Myocyte (in vitro differentiated cells): ENCODE measurements around the gene CTBP1. TPM values are rescaled to one million over a fixed set of nuclear protein-coding genes. Genes with fewer than 3 reads are reported as not detected.
A peak's percentile ranks its signal among the peaks of the same experiment; 100 is the strongest.

Experiments used
- DNase-seq: peaks from one replicate; pipeline ENCODE4 v3.0.0-alpha.2; 2012; ENCODE audit warnings: low read depth
- total RNA-seq: library from RNA; depleted of rRNA; stranded (reverse); fragments of >200 nt; gene quantifications from 2 replicates; pipeline ENCODE4 v1.2.3, GENCODE V29; 2014

CTBP1 gene
- total RNA-seq, 1 donor from 2014 or later = 259 TPM

DNA sequence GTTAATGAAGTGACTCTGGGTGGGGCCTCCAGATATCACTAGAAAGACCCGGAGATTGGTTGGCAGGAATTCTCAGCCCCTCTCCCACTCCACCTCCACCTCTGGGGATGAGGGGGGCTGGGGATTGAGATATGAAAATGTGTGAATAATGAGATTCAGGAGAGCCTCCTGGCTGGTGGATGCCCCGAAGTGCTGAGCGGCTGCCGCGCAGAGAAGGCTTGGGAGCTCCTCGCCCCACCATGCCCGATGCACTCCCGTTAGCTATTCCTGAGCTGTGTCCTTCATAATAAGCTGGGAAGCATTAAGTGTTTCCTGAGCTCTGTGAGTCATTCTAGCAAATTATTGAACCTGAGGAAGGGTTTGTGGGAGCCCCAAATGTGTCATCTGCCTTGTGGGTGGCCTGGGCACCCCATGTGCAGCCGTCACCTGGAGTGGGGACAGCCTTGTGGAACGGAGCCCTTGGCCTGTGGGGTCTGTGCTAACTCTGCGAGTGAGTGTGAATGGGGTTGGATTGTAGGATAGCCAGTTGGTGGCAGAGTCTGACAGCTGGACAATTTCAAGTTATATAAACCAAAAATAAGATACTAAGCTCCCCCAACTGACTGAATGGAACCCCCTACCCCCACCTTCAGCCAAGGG lies 36.3 kb upstream of the CTBP1 start:
- DNase-seq = no peak

DNA sequence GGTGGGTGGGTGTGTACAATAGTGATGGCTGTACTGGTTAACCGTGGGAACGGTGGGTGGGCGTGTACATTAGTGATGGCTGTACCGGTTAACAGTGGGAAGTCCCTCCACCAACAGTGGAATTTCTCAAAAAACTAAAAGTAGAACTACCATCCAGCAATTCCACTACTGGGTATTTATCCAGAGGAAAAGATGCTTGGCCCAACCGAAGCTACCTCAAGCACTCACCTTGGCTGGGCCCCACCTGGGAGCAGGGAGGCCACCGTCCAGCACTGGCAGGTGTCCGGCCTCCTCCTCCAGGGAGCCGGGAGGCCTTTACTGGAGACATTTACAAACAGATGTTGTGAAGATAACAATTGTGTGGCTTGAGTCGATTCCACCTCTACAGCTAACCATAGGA lies 34.8 kb upstream of the CTBP1 start:
- DNase-seq = no peak

DNA sequence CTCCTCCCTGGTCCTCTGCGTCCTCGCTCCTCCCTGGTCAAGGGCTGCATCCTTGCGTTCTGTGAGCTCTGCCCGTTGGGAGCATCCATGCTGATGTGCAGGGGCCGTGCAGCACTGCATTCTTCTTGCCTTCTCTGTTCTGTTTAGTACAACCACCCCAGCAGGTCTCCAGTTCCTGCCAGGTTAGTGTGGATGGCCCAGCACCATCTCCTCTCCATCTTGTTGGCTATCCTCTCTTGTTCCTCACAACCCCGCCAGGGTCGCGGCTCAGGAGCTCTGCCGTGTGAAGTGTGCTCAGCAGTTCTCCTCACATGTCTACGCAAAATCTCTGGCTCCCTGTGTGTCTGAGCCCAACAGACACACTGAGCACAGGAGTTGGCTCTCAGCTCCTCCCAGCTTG lies 30.3 kb upstream of the CTBP1 start:
- no peak for DNase-seq

DNA sequence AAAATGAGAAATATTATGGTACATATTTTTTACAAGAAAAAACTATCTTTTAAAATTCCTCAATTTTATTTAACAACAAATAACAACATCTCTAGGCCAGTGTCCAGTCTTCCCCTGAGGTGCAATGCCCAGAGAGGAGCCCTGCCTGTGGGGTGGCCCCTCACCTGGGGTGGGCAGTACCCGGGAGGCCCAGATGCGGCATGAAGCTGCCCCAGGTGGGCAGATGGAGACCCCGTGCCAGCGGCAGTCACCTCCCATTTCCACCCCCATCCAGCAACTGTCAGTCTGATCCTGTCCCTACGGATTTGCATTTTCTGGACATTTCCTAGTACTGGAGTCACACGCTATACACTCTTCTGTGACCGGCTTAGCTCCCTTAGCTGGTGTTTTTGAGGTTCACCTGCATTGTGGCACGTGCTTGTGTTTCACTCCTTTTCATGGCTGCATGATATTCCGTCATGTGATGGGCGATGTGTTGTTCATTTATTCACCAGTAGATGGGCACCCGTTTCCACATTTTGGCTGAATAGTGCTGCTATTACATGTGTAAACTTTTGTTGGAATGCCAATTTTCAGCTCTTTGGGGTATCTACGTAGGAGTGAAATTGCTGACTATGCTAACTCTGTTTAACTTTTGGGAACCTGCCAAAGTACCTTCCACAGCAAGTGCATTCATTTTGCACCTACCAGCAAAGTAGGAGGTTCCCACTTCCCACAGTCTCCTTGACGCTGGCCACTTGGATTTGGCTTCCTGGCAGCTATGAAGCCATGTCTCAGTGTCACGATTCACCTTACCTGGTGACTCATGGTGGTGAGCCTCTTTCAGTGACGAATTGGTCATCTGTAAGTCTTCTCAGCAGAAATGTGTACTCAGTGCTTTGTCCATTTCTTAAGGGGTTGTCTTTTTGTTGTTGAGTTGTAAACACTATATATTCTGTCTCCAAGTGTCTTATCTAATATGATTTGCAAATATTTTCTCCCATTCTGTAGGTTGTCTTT lies 29.0 kb upstream of the CTBP1 start:
- DNase-seq = no peak

DNA sequence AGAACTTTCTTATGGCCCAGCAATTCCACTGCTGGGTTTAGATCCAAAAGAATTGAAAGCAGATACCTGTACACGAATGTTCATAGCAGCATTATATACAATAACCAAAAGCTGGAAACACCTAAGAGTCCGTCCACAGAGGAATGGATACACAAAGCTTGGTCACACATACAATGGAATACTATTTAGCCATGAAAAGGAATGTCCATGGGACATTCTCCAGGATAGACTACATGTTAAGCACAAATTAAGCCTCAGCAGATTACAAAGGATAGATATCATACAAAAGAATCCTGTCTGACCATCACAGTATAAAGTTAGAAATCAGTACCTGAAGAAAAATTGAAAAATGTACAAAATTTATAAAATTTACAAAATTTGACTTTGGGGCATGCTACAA lies 28.1 kb upstream of the CTBP1 start:
- DNase-seq = no peak

DNA sequence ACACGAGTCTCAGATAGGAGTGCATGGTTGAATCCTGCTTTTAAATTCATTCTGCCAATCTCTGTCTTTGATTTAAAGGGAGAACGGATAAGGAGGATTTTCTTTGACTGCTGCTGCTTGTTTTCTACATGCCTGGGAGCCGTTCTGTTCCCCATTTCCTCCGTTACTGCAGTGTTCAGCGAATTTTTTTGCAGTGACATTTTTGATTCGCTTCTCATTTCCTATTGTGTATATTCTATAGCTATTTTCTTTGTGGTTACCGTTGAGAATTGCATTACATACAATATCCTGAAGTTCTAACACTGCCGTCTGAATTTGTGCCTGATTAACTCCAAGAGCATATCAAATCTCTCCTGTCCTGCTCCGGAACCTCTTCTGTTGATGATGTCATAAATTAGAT lies 25.9 kb upstream of the CTBP1 start:
- DNase-seq = no peak

DNA sequence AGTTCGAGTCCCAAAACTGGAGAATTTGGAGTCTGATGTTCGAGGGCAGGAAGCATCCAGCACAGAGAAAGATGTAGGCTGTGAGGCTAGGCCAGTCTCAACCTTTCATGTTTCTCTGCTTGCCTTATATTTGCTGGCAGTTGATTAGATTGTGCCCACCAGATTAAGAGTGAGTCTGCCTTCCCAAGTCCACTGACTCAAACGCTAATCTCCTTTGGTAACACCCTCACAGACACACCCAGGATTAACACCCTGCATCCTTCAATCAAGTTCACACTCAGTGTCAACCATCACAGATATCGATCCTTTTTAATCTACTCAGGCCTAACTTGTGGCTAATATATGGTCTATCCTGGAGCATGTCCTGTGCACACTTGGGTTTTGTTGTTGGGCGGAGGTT lies 22.8 kb upstream of the CTBP1 start:
- DNase-seq = no peak

DNA sequence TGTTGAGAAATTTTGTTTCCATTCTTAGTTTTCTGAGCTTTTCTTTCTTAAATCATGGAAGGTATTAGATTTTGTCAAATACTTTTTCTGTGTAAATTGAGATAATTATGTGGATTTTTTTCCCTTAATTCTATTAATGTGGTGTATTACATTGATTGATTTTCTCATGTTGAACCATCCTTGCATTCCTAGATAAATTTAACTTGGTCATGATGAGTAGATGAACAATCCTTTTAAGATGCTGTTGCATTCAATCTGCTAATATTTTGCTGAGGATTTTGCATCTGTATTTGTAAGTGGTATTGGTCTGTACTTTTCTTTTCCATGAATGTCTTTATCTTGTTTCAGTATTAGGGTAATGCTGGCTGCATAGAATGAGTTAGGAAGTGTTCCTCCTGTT lies 20.3 kb upstream of the CTBP1 start:
- no peak for DNase-seq

DNA sequence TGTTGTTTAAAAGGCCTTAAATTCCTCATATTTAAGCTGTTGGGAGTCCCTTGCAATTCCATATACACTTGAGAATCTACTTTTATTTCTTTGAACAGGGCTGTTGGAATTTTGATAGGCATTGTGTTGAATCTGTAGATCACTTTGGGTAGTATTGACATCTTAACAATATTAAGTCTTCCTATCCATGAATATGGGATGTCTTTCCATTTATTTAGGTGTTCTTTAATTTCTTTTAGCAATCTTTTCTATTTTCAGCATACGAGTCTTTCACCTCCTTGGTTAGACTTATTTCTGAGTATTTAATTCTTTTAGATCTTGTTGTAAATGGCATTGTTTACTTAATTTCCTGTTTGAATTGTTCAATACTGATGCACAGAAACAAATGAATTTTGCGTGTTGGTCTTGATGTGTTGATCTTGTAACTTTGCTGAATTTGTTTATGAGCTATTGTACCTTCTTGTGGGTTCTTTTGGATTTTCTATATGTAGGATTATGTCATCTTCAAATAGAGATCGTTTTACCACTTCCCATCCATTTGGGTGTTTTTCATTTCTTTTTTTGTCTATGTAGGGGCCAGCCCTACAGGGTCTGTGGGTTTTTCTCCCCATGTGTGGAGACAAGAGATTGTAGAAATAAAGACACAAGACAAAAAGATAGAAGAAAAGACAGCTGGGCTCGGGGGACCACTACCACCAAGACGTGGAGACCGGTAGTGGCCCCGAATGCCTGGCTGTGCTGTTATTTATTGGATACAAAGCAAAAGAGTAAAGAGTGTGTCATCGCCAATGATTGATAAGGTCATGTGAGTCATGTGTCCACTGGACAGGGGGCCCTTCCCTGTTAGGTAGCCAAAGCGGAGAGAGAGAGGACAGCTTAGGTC lies 18.2 kb upstream of the CTBP1 start:
- no peak for DNase-seq

DNA sequence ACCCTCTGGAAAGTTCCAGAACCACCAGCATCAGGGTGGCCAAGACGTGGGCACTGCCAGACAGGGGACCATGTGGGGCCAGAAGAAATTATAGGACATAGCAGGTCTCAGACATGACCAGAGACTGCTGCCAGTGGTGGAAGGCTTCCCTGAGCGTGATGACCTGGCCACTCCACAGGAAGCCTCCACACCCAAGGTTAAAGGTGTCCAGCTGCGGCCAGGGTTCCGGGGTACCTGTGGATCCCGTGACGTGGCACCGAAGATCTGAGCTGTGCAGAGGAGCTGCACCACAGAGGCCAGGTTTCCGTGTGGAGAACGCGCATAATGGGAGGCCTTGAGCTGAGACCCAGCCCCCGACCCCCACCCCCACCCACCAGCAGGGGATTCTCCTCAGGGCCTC lies 16.4 kb upstream of the CTBP1 start:
- DNase-seq = no peak

DNA sequence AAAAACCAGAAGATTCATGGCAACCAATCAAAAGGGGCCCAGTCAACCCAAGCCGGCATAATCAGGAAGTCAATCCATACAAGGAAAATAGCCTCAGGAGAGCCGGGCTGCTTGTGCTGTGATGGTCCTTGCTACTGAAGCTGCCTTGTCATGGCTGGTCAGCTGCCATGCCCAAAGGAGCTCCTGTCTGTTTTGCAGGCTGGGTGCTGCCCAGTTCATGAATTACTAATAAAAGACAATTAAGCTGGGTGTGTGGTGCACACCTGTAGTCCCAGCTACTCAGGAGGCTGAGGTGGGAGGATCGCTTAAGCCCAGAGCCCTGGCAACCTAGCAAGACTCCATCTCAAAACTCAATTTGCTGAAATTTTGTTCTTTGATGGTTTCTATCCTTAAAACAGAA lies 16.0 kb upstream of the CTBP1 start:
- no peak for DNase-seq

DNA sequence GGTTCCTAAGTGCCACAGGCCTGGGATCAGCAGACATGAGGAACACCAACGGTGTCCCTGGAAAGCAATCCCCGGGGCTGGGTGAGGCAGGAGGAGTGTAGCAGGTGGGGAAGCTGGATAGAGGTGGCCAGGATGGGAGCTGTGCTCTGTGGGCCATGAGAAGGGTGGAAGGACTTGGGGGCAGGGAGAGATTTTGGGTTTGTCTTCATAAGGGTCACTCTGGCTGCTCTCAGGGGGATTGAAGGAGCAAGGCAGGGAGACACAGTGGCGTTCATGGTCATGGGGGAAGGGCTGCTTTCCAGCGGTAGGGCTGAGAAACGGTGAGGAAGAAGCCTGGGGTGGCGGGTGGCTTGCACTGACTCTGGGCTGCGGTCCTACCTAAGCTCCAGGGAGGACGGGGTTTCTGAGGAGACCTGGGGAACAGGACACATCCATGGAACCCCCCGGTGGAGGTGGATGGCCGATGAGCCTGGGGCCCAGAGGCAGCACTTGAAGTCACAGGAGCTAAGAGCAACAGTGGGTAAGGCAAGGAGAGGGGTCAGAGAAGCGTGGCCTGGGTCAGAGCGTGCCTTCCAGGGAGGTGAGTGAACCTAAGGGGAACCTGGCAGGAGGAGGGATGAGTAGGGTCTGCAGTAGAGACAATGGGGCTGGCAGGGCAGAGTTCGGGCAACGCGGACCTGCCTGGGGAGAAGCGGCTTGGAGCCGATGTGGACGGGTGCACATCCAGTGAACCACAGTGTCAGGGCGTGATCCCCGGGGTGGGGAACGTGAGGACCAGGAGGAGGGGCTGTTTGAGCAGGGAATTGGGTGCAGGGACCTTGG lies 12.4 kb upstream of the CTBP1 start:
- DNase-seq = no peak

DNA sequence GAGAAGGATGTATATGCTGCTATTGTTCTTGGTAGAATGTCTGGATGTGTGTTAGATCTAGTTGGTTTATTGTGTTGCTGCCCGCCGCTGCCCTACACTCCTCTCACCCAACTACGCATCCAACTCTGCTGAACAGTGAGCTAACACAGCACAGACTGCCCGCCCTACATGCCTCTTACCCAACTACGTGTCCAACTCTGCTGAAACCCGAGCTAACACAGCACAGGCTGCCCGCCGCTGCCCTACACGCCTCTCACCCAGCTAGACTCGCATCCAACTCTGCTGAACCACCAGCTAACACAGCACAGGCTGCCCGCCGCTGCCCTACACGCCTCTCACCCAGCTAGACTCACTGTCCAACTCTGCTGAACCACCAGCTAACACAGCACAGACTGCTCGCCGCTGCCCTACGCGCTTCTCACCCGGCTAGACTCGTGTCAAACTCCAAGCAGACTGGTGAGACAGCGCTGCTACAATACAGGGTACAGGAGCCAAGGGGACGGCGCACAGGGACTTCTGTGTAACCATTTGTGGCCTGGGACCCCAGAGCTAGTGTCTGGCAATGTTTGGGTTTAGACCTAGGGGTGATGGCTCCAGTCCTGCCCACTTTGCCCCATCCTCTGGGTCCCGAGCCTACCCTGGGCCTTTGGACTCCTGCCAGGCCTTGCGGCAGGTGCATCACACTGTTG lies 11.6 kb upstream of the CTBP1 start:
- peak; percentile 52 for DNase-seq

DNA sequence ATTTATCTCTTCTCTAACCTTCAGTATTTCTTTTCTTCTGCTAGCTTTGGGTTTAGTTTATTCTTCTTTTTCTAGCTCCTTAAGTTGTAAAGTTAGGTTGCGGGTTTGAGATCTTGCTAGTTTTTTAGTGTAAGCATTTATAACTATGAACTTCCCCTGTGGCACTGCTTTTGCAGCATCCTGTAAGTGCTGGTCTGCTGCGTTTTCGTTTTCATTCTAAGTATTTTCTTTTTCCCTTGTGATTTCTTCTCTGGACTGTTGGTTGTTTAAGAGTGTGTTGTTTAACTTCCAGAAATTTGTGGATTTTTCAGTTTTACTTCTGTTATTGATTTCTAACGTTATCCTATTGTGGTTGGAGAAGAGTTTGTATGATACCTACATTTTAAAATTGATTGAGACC lies 11.0 kb upstream of the CTBP1 start:
- DNase-seq = no peak

DNA sequence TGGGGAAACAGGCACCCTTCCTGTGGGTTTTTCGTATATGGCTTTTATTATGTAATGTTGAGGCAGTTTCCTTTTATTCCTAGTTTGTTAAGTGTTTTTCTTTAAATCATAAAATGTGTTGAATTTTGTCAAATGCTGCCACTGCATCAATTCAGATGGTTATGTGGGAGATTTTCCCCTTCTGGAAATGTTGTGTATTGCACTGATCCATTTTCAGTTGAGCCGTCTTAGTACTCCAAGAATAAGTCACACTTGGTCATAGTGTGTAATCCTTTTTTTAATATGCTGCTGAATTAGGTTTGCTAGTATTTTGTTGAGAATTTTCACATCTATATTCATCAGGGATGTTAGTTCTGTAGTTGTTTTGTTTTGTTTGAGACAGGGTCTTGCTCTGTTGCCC lies 9.5 kb upstream of the CTBP1 start:
- no peak for DNase-seq

DNA sequence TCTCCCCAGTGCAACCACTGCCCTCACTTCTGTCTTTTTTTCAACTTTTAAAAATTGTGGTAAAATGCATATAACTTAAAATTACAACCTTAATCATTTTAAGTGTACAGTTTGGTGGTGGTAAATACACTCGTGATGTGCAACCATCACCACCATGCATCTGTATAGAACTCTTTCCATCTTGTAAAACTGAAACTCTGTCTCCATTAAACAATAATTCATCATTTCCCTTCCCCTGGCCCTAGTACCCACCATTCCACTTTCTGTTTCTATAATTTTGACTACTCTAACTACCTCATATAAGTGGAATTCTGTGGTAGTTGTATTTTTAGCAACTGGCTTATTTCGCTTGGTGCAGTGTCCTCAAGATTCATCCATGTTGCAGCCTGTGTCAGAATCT lies 6.8 kb upstream of the CTBP1 start:
- no peak for DNase-seq

DNA sequence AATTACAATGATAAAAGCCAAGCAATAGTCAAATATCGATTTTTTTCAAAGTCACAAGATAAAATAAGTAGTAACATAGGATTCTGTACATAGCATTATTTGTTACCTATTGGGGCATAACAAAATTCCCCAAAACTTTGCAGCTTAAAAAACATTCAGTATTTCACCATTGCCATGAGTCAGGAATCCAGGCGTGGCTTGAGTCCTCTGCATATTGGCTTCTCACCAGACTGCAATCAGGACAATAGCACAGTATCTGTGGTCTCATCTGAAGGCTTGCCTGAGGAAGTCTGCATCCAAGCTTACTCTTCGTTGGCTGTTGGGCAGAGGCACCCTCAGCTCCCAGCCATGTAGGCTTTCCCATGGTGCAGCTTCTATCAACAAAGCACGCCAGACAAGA lies 6.2 kb upstream of the CTBP1 start:
- no peak for DNase-seq

DNA sequence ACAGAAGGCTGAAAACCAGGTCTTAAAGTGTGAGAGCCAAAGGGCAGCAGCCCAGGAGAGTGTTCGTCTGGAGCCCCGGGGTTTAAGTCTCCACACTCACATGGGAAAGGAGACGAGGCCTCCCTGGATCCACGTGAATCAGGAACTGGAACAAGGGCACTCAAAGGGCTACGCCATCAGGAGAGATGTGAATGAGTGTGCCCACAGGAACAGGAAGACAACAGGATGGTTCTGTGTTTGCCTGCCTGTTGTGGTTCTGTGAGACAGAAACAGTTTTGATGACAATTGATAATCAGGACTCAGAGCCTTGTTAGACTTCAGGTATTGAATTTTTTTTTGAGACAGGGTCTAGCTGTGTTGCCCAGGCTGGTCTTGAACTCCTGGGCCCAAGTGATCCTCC lies 4.9 kb upstream of the CTBP1 start:
- no peak for DNase-seq

DNA sequence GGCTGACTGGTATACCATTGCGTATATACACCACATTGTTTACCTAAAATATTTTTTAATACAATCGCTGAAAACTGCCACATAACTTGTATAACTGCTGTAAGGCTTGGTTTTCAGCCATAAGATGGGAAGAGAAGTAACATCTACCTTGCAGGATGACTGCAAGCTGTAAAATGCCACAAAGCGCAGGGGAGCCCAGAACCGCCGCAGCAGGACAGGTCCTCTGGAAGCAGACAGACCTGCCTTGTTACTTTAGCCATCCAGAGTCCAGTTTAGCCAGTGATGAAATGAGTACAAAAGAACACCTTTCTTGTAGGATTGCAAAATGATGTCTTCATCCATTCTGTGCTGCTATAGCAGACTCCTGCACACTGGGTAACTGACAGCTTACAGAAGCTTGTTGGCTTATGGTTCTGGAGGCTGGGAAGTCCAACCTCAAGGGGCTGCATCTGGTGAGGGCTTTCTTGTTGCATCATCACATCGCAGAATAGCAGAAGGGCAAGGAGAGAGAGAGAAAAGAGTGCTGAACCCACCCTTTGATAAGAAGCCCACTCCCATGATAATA lies 4.1 kb upstream of the CTBP1 start:
- DNase-seq = no peak

DNA sequence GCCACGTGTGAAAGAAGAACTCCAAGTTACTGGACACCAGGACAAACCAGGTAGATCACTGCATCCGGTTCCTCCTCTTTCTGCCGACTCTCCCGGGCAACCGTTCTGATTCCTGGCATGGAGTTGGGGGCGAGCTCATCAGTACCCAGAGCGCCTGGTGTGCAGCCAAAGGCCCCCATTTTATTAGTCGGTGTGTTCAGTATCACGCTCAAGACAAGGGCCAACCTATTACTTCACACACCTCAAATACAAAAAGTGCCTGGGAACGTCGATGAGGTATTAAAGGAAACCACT lies 2.8 kb upstream of the CTBP1 start:
- DNase-seq = no peak
